ENCODE data around the gene ACTN1.

Gene ACTN1

GRCh38 chr14:68970038-68970612 lies 9.0 kb downstream of the ACTN1 start:
- H3K4me1 Mint-ChIP-seq: peaks cover 82% of the 10 kb centered on the region
- H3K36me3 Mint-ChIP-seq: peaks cover 47% of the 10 kb centered on the region
- H3K9me3 Mint-ChIP-seq: peaks cover 22% of the 10 kb centered on the region
- DNase-seq: peak; percentile 78
- H3K27me3 Mint-ChIP-seq: peaks cover 4% of the 10 kb centered on the region
- CTCF ChIA-PET: interaction anchor here (1.0 to 1.3 kb wide), 2 partner anchors 44 to 59 kb away, joined by 3 read pairs; no protein-coding TSS in a partner anchor
- H3K27ac Mint-ChIP-seq: peak overlapping the region; percentile 90
- H3K4me3 Mint-ChIP-seq: peak overlapping the region; percentile 61

- Mint-ChIP-seq H3K27me3 (peaks cover 4% of the 10 kb centered on the region), H3K36me3 (peaks cover 40% of the 10 kb centered on the region), H3K27ac (peak overlapping the region; percentile 90), H3K9me3 (peaks cover 18% of the 10 kb centered on the region), H3K4me1 (peaks cover 79% of the 10 kb centered on the region), H3K4me3 (peak overlapping the region; percentile 61)
- no peak for DNase-seq
- CTCF ChIA-PET: interaction anchor here (0.8 to 1.3 kb wide), 4 partner anchors 11 to 58 kb away, joined by 3 read pairs; no protein-coding TSS in a partner anchor
These were observed 9.6 kb downstream of the ACTN1 start for GRCh38 chr14:68969278-68970033.

GRCh38 chr14:68968721-68969120 lies 10.4 kb downstream of the ACTN1 start:
- Mint-ChIP-seq H3K27ac (peak overlapping the region; percentile 86), H3K4me1 (peaks cover 77% of the 10 kb centered on the region), H3K4me3 (no peak overlapping the region)

GRCh38 chr14:68968051-68968450 lies 11.1 kb downstream of the ACTN1 start:
- H3K9me3 Mint-ChIP-seq: peaks cover 7% of the 10 kb centered on the region
- H3K27ac Mint-ChIP-seq: peak overlapping the region; percentile 86
- CTCF ChIA-PET: interaction anchor here (1.0 to 1.2 kb wide), 2 partner anchors 44 to 139 kb away, joined by 3 read pairs; no protein-coding TSS in a partner anchor
- H3K36me3 Mint-ChIP-seq: peaks cover 28% of the 10 kb centered on the region
- peak; percentile 83 for DNase-seq
- H3K4me3 Mint-ChIP-seq: peak overlapping the region; percentile 34
- peaks cover 4% of the 10 kb centered on the region for H3K27me3 Mint-ChIP-seq
- H3K4me1 Mint-ChIP-seq: peaks cover 83% of the 10 kb centered on the region

More at GRCh38 chr14:68968721-68969120, 10.4 kb downstream of the ACTN1 start:
- Mint-ChIP-seq H3K27me3 (peaks cover 4% of the 10 kb centered on the region), H3K36me3 (peaks cover 34% of the 10 kb centered on the region), H3K9me3 (peaks cover 14% of the 10 kb centered on the region)
- DNase-seq: no peak
- CTCF ChIA-PET: interaction anchor here (0.8 to 1.3 kb wide), 5 partner anchors 11 to 139 kb away, joined by 3 read pairs; no protein-coding TSS in a partner anchor

- CTCF ChIA-PET: interaction anchor here (0.9 to 1.0 kb wide), 2 partner anchors 11 to 140 kb away, joined by 3 read pairs; no protein-coding TSS in a partner anchor
- peak overlapping the region; percentile 86 for H3K27ac Mint-ChIP-seq
- H3K27me3 Mint-ChIP-seq: peaks cover 4% of the 10 kb centered on the region
- peaks cover 2% of the 10 kb centered on the region for H3K9me3 Mint-ChIP-seq
- peaks cover 28% of the 10 kb centered on the region for H3K36me3 Mint-ChIP-seq
- DNase-seq: no peak
- peaks cover 83% of the 10 kb centered on the region for H3K4me1 Mint-ChIP-seq
- H3K4me3 Mint-ChIP-seq: peak overlapping the region; percentile 34
These were observed 11.6 kb downstream of the ACTN1 start for GRCh38 chr14:68967459-68967940.

GRCh38 chr14:68966872-68967301 lies 12.2 kb downstream of the ACTN1 start:
- CTCF ChIA-PET: interaction anchor here (0.9 kb wide), 1 partner anchor 11 kb away, joined by 3 read pairs; no protein-coding TSS in a partner anchor

GRCh38 chr14:68965261-68965761 lies 13.8 kb downstream of the ACTN1 start:
- Mint-ChIP-seq H3K9me3 (no peaks in the 10 kb centered on the region), H3K27me3 (peaks cover 4% of the 10 kb centered on the region), H3K4me3 (no peak overlapping the region), H3K36me3 (peaks cover 14% of the 10 kb centered on the region), H3K27ac (no peak overlapping the region), H3K4me1 (peaks cover 62% of the 10 kb centered on the region)
- CTCF ChIA-PET: no interaction called here
- no peak for DNase-seq

More at GRCh38 chr14:68966872-68967301, 12.2 kb downstream of the ACTN1 start:
- DNase-seq: no peak
- Mint-ChIP-seq H3K9me3 (no peaks in the 10 kb centered on the region), H3K4me3 (no peak overlapping the region), H3K27me3 (peaks cover 4% of the 10 kb centered on the region), H3K36me3 (peaks cover 24% of the 10 kb centered on the region), H3K27ac (no peak overlapping the region), H3K4me1 (peaks cover 78% of the 10 kb centered on the region)

- CTCF ChIA-PET: interaction anchor here (1.0 kb wide), 1 partner anchor 15 kb away, joined by 3 read pairs; no protein-coding TSS in a partner anchor
- H3K4me1 Mint-ChIP-seq: peaks cover 59% of the 10 kb centered on the region
- DNase-seq: no peak
- no peak overlapping the region for H3K4me3 Mint-ChIP-seq
- peaks cover 4% of the 10 kb centered on the region for H3K27me3 Mint-ChIP-seq
- H3K9me3 Mint-ChIP-seq: no peaks in the 10 kb centered on the region
- no peak overlapping the region for H3K27ac Mint-ChIP-seq
- H3K36me3 Mint-ChIP-seq: peaks cover 12% of the 10 kb centered on the region
These were observed 14.6 kb downstream of the ACTN1 start for GRCh38 chr14:68964300-68965093.

GRCh38 chr14:68962681-68963080 lies 16.4 kb downstream of the ACTN1 start:
- H3K9me3 Mint-ChIP-seq: no peaks in the 10 kb centered on the region
- CTCF ChIA-PET: no interaction called here
- H3K4me1 Mint-ChIP-seq: peaks cover 56% of the 10 kb centered on the region
- no peak overlapping the region for H3K4me3 Mint-ChIP-seq
- H3K27me3 Mint-ChIP-seq: peaks cover 7% of the 10 kb centered on the region
- peaks cover 8% of the 10 kb centered on the region for H3K36me3 Mint-ChIP-seq
- H3K27ac Mint-ChIP-seq: no peak overlapping the region
- DNase-seq: no peak

- CTCF ChIA-PET: no interaction called here
- peaks cover 54% of the 10 kb centered on the region for H3K4me1 Mint-ChIP-seq
- no peak for DNase-seq
These were observed 17.1 kb downstream of the ACTN1 start for GRCh38 chr14:68961781-68962584.

GRCh38 chr14:68961361-68961760 lies 17.7 kb downstream of the ACTN1 start:
- DNase-seq: no peak
- peaks cover 54% of the 10 kb centered on the region for H3K4me1 Mint-ChIP-seq
- CTCF ChIA-PET: no interaction called here
- no peak overlapping the region for H3K4me3 Mint-ChIP-seq
- H3K9me3 Mint-ChIP-seq: no peaks in the 10 kb centered on the region
- no peak overlapping the region for H3K27ac Mint-ChIP-seq
- peaks cover 15% of the 10 kb centered on the region for H3K36me3 Mint-ChIP-seq
- peaks cover 3% of the 10 kb centered on the region for H3K27me3 Mint-ChIP-seq

More at GRCh38 chr14:68961781-68962584, 17.1 kb downstream of the ACTN1 start:
- Mint-ChIP-seq H3K27me3 (peaks cover 4% of the 10 kb centered on the region), H3K36me3 (peaks cover 10% of the 10 kb centered on the region), H3K27ac (no peak overlapping the region), H3K9me3 (no peaks in the 10 kb centered on the region), H3K4me3 (no peak overlapping the region)

- no peak overlapping the region for H3K4me3 Mint-ChIP-seq
- no peak overlapping the region for H3K27ac Mint-ChIP-seq
- H3K27me3 Mint-ChIP-seq: peaks cover 3% of the 10 kb centered on the region
- DNase-seq: no peak
- no peaks in the 10 kb centered on the region for H3K9me3 Mint-ChIP-seq
- peaks cover 19% of the 10 kb centered on the region for H3K36me3 Mint-ChIP-seq
- peaks cover 52% of the 10 kb centered on the region for H3K4me1 Mint-ChIP-seq
- CTCF ChIA-PET: no interaction called here
These were observed 19.0 kb downstream of the ACTN1 start for GRCh38 chr14:68960123-68960522.

- H3K36me3 Mint-ChIP-seq: peaks cover 19% of the 10 kb centered on the region
- no peak for DNase-seq
- no peak overlapping the region for H3K27ac Mint-ChIP-seq
- peaks cover 3% of the 10 kb centered on the region for H3K27me3 Mint-ChIP-seq
- CTCF ChIA-PET: interaction anchor here (1.0 kb wide), 2 partner anchors 46 to 48 kb away, joined by 3 to 4 read pairs; no protein-coding TSS in a partner anchor
- no peak overlapping the region for H3K4me3 Mint-ChIP-seq
- H3K4me1 Mint-ChIP-seq: peaks cover 53% of the 10 kb centered on the region
- no peaks in the 10 kb centered on the region for H3K9me3 Mint-ChIP-seq
These were observed 20.1 kb downstream of the ACTN1 start for GRCh38 chr14:68959035-68959434.
